ENCODE data around the gene ZNF747. TPM values are rescaled to one million over a fixed set of nuclear protein-coding genes. Genes with fewer than 3 reads are reported as not detected.

The ZNF747 gene
- total and polyA plus RNA-seq, 3 experiments from 2014 or later = 8.4 to 17.0 (median 13.5) TPM

- no peaks in the 10 kb centered on the region for H3K27me3 ChIP-seq (ENCODE audit: insufficient read depth, low read length, poor library complexity, severe bottlenecking)
- no peak overlapping the region for H3K27ac ChIP-seq (ENCODE audit: low read depth, low read length)
- H3K4me1 Mint-ChIP-seq = peaks cover 28 to 53% (median 33%) of the 10 kb centered on the region in 3 donors
- no peaks in the 10 kb centered on the region for H3K9me3 ChIP-seq (ENCODE audit: low read length)
- peaks cover 51% of the 10 kb centered on the region for H3K36me3 ChIP-seq (ENCODE audit: insufficient read depth, low read length)
- CTCF ChIA-PET = interaction anchor here (0.8 to 2.0 kb wide), 5 partner anchors 13 to 140 kb away, joined by 3 to 7 read pairs (median 5); partner anchors contain the start of gene DCTPP1
- POLR2A ChIA-PET = interaction anchor here (0.7 to 1.6 kb wide), 5 partner anchors 10 to 69 kb away, joined by 3 to 8 read pairs (median 5); partner anchors contain the start of gene ZNF764
- peak overlapping the region in 1 of 7 donors; percentile 52 for H3K4me3 Mint-ChIP-seq
- no peak for DNase-seq
- peaks cover 4 to 83% (median 14%) of the 10 kb centered on the region in 3 donors for H3K36me3 Mint-ChIP-seq
- H3K4me3 ChIP-seq (ENCODE audit: low read length) = no peak overlapping the region
- peak overlapping the region in 7 of 8 donors; percentile 11 to 88 (median 75) for H3K27ac Mint-ChIP-seq
- H3K4me1 ChIP-seq (ENCODE audit: insufficient read depth, low read length) = peaks cover 13% of the 10 kb centered on the region
- H3K9me3 Mint-ChIP-seq = peaks cover 0 to 1% (median 0%) of the 10 kb centered on the region in 5 donors
- H3K27me3 Mint-ChIP-seq = no peaks in the 10 kb centered on the region
Observed at GRCh38 chr16:30488764-30489605, 45.7 kb downstream of the ZNF747 start.

GRCh38 chr16:30485818-30486436 lies 48.7 kb downstream of the ZNF747 start:
- Histone ChIP-seq H3K4me1 (ENCODE audit: insufficient read depth, low read length) (peaks cover 16% of the 10 kb centered on the region), H3K27ac (ENCODE audit: low read depth, low read length) (no peak overlapping the region), H3K36me3 (ENCODE audit: insufficient read depth, low read length) (peaks cover 65% of the 10 kb centered on the region), H3K4me3 (ENCODE audit: low read length) (no peak overlapping the region), H3K27me3 (ENCODE audit: insufficient read depth, low read length, poor library complexity, severe bottlenecking) (no peaks in the 10 kb centered on the region), H3K9me3 (ENCODE audit: low read length) (no peaks in the 10 kb centered on the region)
- Mint-ChIP-seq H3K27me3 (no peaks in the 10 kb centered on the region), H3K4me3 (peak overlapping the region in 1 of 7 donors; percentile 66), H3K27ac (peak overlapping the region; percentile 52 to 98 (median 68)), H3K36me3 (peaks cover 4 to 91% (median 25%) of the 10 kb centered on the region in 3 donors), H3K9me3 (peaks cover 0 to 1% (median 0%) of the 10 kb centered on the region in 5 donors), H3K4me1 (peaks cover 38 to 64% (median 45%) of the 10 kb centered on the region in 3 donors)
- ChIA-PET POLR2A (interaction anchor here (0.6 to 1.0 kb wide), 4 partner anchors 11 to 68 kb away, joined by 3 to 6 read pairs (median 3); no protein-coding TSS in a partner anchor), CTCF (interaction anchor here (1.5 kb wide), 1 partner anchor 36 kb away, joined by 5 read pairs; no protein-coding TSS in a partner anchor)
- DNase-seq = no peak

GRCh38 chr16:30484887-30485286 lies 49.8 kb downstream of the ZNF747 start:
- peaks cover 67% of the 10 kb centered on the region for H3K36me3 ChIP-seq (ENCODE audit: insufficient read depth, low read length)
- no peak overlapping the region for H3K4me3 ChIP-seq (ENCODE audit: low read length)
- ChIA-PET CTCF (interaction anchor here (0.9 to 2.7 kb wide), 3 partner anchors 10 to 55 kb away, joined by 3 to 8 read pairs (median 5); partner anchors contain the start of gene DCTPP1), POLR2A (interaction anchor here (5.1 kb wide), 1 partner anchor 12 kb away, joined by 29 read pairs; the partner anchor contains the start of gene ITGAL)
- peaks cover 0 to 1% (median 0%) of the 10 kb centered on the region in 5 donors for H3K9me3 Mint-ChIP-seq
- no peak overlapping the region for H3K27ac ChIP-seq (ENCODE audit: low read depth, low read length)
- peaks cover 4 to 91% (median 27%) of the 10 kb centered on the region in 3 donors for H3K36me3 Mint-ChIP-seq
- H3K27me3 Mint-ChIP-seq = no peaks in the 10 kb centered on the region
- H3K27me3 ChIP-seq (ENCODE audit: insufficient read depth, low read length, poor library complexity, severe bottlenecking) = no peaks in the 10 kb centered on the region
- DNase-seq = no peak
- no peaks in the 10 kb centered on the region for H3K9me3 ChIP-seq (ENCODE audit: low read length)
- no peak overlapping the region for H3K4me3 Mint-ChIP-seq
- peaks cover 21% of the 10 kb centered on the region for H3K4me1 ChIP-seq (ENCODE audit: insufficient read depth, low read length)
- peaks cover 42 to 67% (median 49%) of the 10 kb centered on the region in 3 donors for H3K4me1 Mint-ChIP-seq
- peak overlapping the region in 5 of 8 donors; percentile 20 to 70 (median 46) for H3K27ac Mint-ChIP-seq

- Mint-ChIP-seq H3K36me3 (peaks cover 0 to 91% (median 21%) of the 10 kb centered on the region in 3 donors), H3K27ac (peak overlapping the region; percentile 34 to 90 (median 77)), H3K4me1 (peaks cover 42 to 69% (median 57%) of the 10 kb centered on the region in 3 donors), H3K9me3 (peaks cover 0 to 1% (median 0%) of the 10 kb centered on the region in 5 donors), H3K4me3 (peak overlapping the region in 5 of 7 donors; percentile 2 to 57 (median 26)), H3K27me3 (no peaks in the 10 kb centered on the region)
- H3K4me3 ChIP-seq (ENCODE audit: low read length) = no peak overlapping the region
- ChIA-PET POLR2A (interaction anchor here (0.6 to 5.1 kb wide), 3 partner anchors 10 to 17 kb away, joined by 3 to 29 read pairs (median 3); partner anchors contain the start of gene ITGAL), CTCF (interaction anchor here (1.2 to 2.7 kb wide), 4 partner anchors 9 to 52 kb away, joined by 3 to 8 read pairs (median 6); partner anchors contain the start of genes DCTPP1 and SEPHS2)
- no peak for DNase-seq
- peaks cover 53% of the 10 kb centered on the region for H3K36me3 ChIP-seq (ENCODE audit: insufficient read depth, low read length)
- H3K27me3 ChIP-seq (ENCODE audit: insufficient read depth, low read length, poor library complexity, severe bottlenecking) = no peaks in the 10 kb centered on the region
- H3K27ac ChIP-seq (ENCODE audit: low read depth, low read length) = no peak overlapping the region
- H3K9me3 ChIP-seq (ENCODE audit: low read length) = no peaks in the 10 kb centered on the region
- H3K4me1 ChIP-seq (ENCODE audit: insufficient read depth, low read length) = peaks cover 38% of the 10 kb centered on the region
Observed at GRCh38 chr16:30482366-30482765, 52.3 kb downstream of the ZNF747 start.

- DNase-seq = no peak
- no peaks in the 10 kb centered on the region for H3K9me3 ChIP-seq (ENCODE audit: low read length)
- Mint-ChIP-seq H3K27me3 (peaks cover 0 to 1% of the 10 kb centered on the region in 2 donors), H3K36me3 (peaks cover 0 to 92% (median 19%) of the 10 kb centered on the region in 3 donors), H3K9me3 (no peaks in the 10 kb centered on the region), H3K27ac (peak overlapping the region in 4 of 8 donors; percentile 32 to 84 (median 58)), H3K4me3 (no peak overlapping the region), H3K4me1 (peaks cover 46 to 75% (median 63%) of the 10 kb centered on the region in 3 donors)
- peaks cover 46% of the 10 kb centered on the region for H3K4me1 ChIP-seq (ENCODE audit: insufficient read depth, low read length)
- no peak overlapping the region for H3K27ac ChIP-seq (ENCODE audit: low read depth, low read length)
- ChIA-PET CTCF (interaction anchor here (0.9 to 3.4 kb wide), 4 partner anchors 16 to 52 kb away, joined by 3 to 27 read pairs (median 5); partner anchors contain the start of gene DCTPP1), POLR2A (interaction anchor here (0.6 to 5.1 kb wide), 5 partner anchors 9 to 29 kb away, joined by 3 to 29 read pairs (median 12); partner anchors contain the start of gene ITGAL)
- H3K27me3 ChIP-seq (ENCODE audit: insufficient read depth, low read length, poor library complexity, severe bottlenecking) = no peaks in the 10 kb centered on the region
- no peak overlapping the region for H3K4me3 ChIP-seq (ENCODE audit: low read length)
- peaks cover 60% of the 10 kb centered on the region for H3K36me3 ChIP-seq (ENCODE audit: insufficient read depth, low read length)
Observed at GRCh38 chr16:30481381-30481780, 53.3 kb downstream of the ZNF747 start.

Other genes starting within 250 kb of the ZNF747 start
- 10 to 100 TPM; 84.5 to 89.5 TPM for gene CD2BP2, start 179.6 kb downstream of the ZNF747 start, total RNA-seq
- gene CD2BP2, start 179.6 kb downstream of the ZNF747 start, polyA plus RNA-seq = 27.2 TPM
- gene TBC1D10B, start 164.4 kb downstream of the ZNF747 start, total RNA-seq = 10 to 100 TPM; 59.0 to 61.4 TPM
- gene TBC1D10B, start 164.4 kb downstream of the ZNF747 start, polyA plus RNA-seq = 17.3 TPM
- gene MYL11, start 160.1 kb downstream of the ZNF747 start, total RNA-seq = 1 to 10 TPM; 1.9 to 2.4 TPM
- 4.6 TPM for gene MYL11, start 160.1 kb downstream of the ZNF747 start, polyA plus RNA-seq
- gene SEPTIN1, start 152.3 kb downstream of the ZNF747 start, total RNA-seq = 100 to 1,000 TPM; 187 to 193 TPM
- 227 TPM for gene SEPTIN1, start 152.3 kb downstream of the ZNF747 start, polyA plus RNA-seq
- 10 to 100 TPM; 18.4 to 19.3 TPM for gene ZNF48, start 139.4 kb downstream of the ZNF747 start, total RNA-seq
- gene ZNF48, start 139.4 kb downstream of the ZNF747 start, polyA plus RNA-seq = 10.2 TPM
- gene ZNF771, start 127.3 kb downstream of the ZNF747 start, total RNA-seq = 1 to 10 TPM; 7.3 to 9.8 TPM
- gene ZNF771, start 127.3 kb downstream of the ZNF747 start, polyA plus RNA-seq = 6.0 TPM
- gene DCTPP1, start 104.8 kb downstream of the ZNF747 start, total RNA-seq = 100 to 1,000 TPM; 174 to 175 TPM
- 73.7 TPM for gene DCTPP1, start 104.8 kb downstream of the ZNF747 start, polyA plus RNA-seq
- gene SEPHS2, start 89.0 kb downstream of the ZNF747 start, total RNA-seq = 10 to 100 TPM; 68.2 to 71.0 TPM
- gene SEPHS2, start 89.0 kb downstream of the ZNF747 start, polyA plus RNA-seq = 59.0 TPM
- gene ITGAL, start 62.1 kb downstream of the ZNF747 start, total RNA-seq = 100 to 1,000 TPM; 333 to 363 TPM
- gene ITGAL, start 62.1 kb downstream of the ZNF747 start, polyA plus RNA-seq = 256 TPM
- gene ZNF768, start 8.3 kb downstream of the ZNF747 start, total RNA-seq = 10 to 100 TPM; 13.5 to 15.1 TPM
- gene ZNF768, start 8.3 kb downstream of the ZNF747 start, polyA plus RNA-seq = 2.5 TPM
- gene ZNF764, start 23.5 kb upstream of the ZNF747 start, total RNA-seq = 10 to 100 TPM; 15.1 to 15.7 TPM
- 8.9 TPM for gene ZNF764, start 23.5 kb upstream of the ZNF747 start, polyA plus RNA-seq
- gene ZNF688, start 36.9 kb upstream of the ZNF747 start, total RNA-seq = 10 to 100 TPM in 1 of 2 experiments, 1 to 10 TPM in 1; 9.6 to 10.8 TPM
- gene ZNF688, start 36.9 kb upstream of the ZNF747 start, polyA plus RNA-seq = 28.5 TPM
- 10 to 100 TPM; 10.9 to 13.0 TPM for gene ZNF785, start 50.8 kb upstream of the ZNF747 start, total RNA-seq
- gene ZNF785, start 50.8 kb upstream of the ZNF747 start, polyA plus RNA-seq = 4.8 TPM
- gene ZNF689, start 75.5 kb upstream of the ZNF747 start, total RNA-seq = 10 to 100 TPM; 14.6 to 15.7 TPM
- 13.7 TPM for gene ZNF689, start 75.5 kb upstream of the ZNF747 start, polyA plus RNA-seq
- gene PRR14, start 116.1 kb upstream of the ZNF747 start, total RNA-seq = 10 to 100 TPM; 87.5 to 92.5 TPM
- 29.7 TPM for gene PRR14, start 116.1 kb upstream of the ZNF747 start, polyA plus RNA-seq
- 100 to 1,000 TPM; 115 to 124 TPM for gene FBRS, start 123.6 kb upstream of the ZNF747 start, total RNA-seq
- gene FBRS, start 123.6 kb upstream of the ZNF747 start, polyA plus RNA-seq = 7.1 TPM
- gene SRCAP, start 164.3 kb upstream of the ZNF747 start, total RNA-seq = 10 to 100 TPM; 75.4 to 76.3 TPM
- 33.0 TPM for gene SRCAP, start 164.3 kb upstream of the ZNF747 start, polyA plus RNA-seq
- 10 to 100 TPM; 31.8 to 32.2 TPM for gene PHKG2, start 213.6 kb upstream of the ZNF747 start, total RNA-seq
- gene PHKG2, start 213.6 kb upstream of the ZNF747 start, polyA plus RNA-seq = 47.0 TPM
- 1 to 10 TPM; 6.5 to 6.9 TPM for gene CFAP119, start 227.2 kb upstream of the ZNF747 start, total RNA-seq
- 0.25 TPM for gene CFAP119, start 227.2 kb upstream of the ZNF747 start, polyA plus RNA-seq
- 100 to 1,000 TPM; 152 to 157 TPM for gene RNF40, start 227.5 kb upstream of the ZNF747 start, total RNA-seq
- 61.9 TPM for gene RNF40, start 227.5 kb upstream of the ZNF747 start, polyA plus RNA-seq

Measured in CD8-positive, alpha-beta memory T cell (primary cell).